ENCODE data around the gene KRTAP20-1.

KRTAP20-1 gene

GRCh38 chr21:30616125-30616524, at the start of gene KRTAP20-1:
Gene KRTAP20-1, plus strand, starts transcription at chr21:30616425. Its CDS starts 30 bp downstream, at chr21:30616455.
- DNase-seq, result no peak

- DNase-seq, result no peak
Observed at GRCh38 chr21:30567617-30568016, 48.6 kb upstream of the KRTAP20-1 start.

GRCh38 chr21:30577766-30578165, 38.5 kb upstream of the KRTAP20-1 start:
- no peak for DNase-seq

GRCh38 chr21:30579346-30579745, 36.9 kb upstream of the KRTAP20-1 start:
- no peak for DNase-seq

- DNase-seq, result no peak
Observed at GRCh38 chr21:30580132-30580531, 36.1 kb upstream of the KRTAP20-1 start.

- DNase-seq, result no peak
Observed at GRCh38 chr21:30582870-30583269, 33.4 kb upstream of the KRTAP20-1 start.

- no peak for DNase-seq
Observed at GRCh38 chr21:30590297-30590696, 25.9 kb upstream of the KRTAP20-1 start, which contains the start of gene KRTAP22-2. Gene KRTAP22-2, minus strand, starts transcription at chr21:30590397.

- no peak for DNase-seq
Observed at GRCh38 chr21:30592140-30592539, 24.1 kb upstream of the KRTAP20-1 start, which contains the start of gene KRTAP6-3. Gene KRTAP6-3, plus strand, starts transcription at chr21:30592440. Its CDS starts 6 bp downstream, at chr21:30592446.

- no peak for DNase-seq
Observed at GRCh38 chr21:30598802-30599201, 17.4 kb upstream of the KRTAP20-1 start, which contains the start of gene KRTAP6-2. Gene KRTAP6-2, minus strand, starts transcription at chr21:30598902. Its CDS starts 28 bp downstream, at chr21:30598874.

GRCh38 chr21:30600787-30601186, 15.4 kb upstream of the KRTAP20-1 start, which contains the start of gene KRTAP22-1:
Gene KRTAP22-1, plus strand, starts transcription at chr21:30601087.
- no peak for DNase-seq

GRCh38 chr21:30605968-30606367, 10.3 kb upstream of the KRTAP20-1 start:
- DNase-seq, result no peak

- DNase-seq, result no peak
Observed at GRCh38 chr21:30612132-30612531, 4.1 kb upstream of the KRTAP20-1 start.

- no peak for DNase-seq
Observed at GRCh38 chr21:30613836-30614235, 2.4 kb upstream of the KRTAP20-1 start, which contains the start of gene KRTAP6-1. Gene KRTAP6-1, minus strand, starts transcription at chr21:30613930. Its CDS starts 26 bp downstream, at chr21:30613904.

- DNase-seq, result no peak
Observed at GRCh38 chr21:30615199-30615598, 1.0 kb upstream of the KRTAP20-1 start.

GRCh38 chr21:30620080-30620479, 3.9 kb downstream of the KRTAP20-1 start:
- no peak for DNase-seq

GRCh38 chr21:30620522-30620921, 4.3 kb downstream of the KRTAP20-1 start, which contains the start of gene KRTAP20-4:
Gene KRTAP20-4, plus strand, starts transcription at chr21:30620627.
- DNase-seq, result no peak

GRCh38 chr21:30623362-30623761, 7.1 kb downstream of the KRTAP20-1 start:
- DNase-seq, result no peak

- no peak for DNase-seq
Observed at GRCh38 chr21:30625449-30626165, 9.4 kb downstream of the KRTAP20-1 start.

- DNase-seq, result no peak
Observed at GRCh38 chr21:30628109-30628508, 11.9 kb downstream of the KRTAP20-1 start.

GRCh38 chr21:30629200-30629599, 13.0 kb downstream of the KRTAP20-1 start:
- DNase-seq, result no peak

GRCh38 chr21:30634906-30635305, 18.7 kb downstream of the KRTAP20-1 start, which contains the start of gene KRTAP20-2:
Gene KRTAP20-2, plus strand, starts transcription at chr21:30635206. Its CDS starts 58 bp downstream, at chr21:30635264.
- no peak for DNase-seq

- DNase-seq, result no peak
Observed at GRCh38 chr21:30638686-30639085, 22.5 kb downstream of the KRTAP20-1 start.

- DNase-seq, result no peak
Observed at GRCh38 chr21:30642564-30642963, 26.3 kb downstream of the KRTAP20-1 start, which contains the start of gene KRTAP20-3. Gene KRTAP20-3, plus strand, starts transcription at chr21:30642864.

- no peak for DNase-seq
Observed at GRCh38 chr21:30646904-30647414, 30.7 kb downstream of the KRTAP20-1 start.

Data from activated effector memory CD4-positive, alpha-beta T cell treated with anti-CD3 and anti-CD28 coated beads, Interleukin-2, amount 50 U/mL, for 16 hours (primary cell).